Measurements from ENCODE around the gene IRGQ. TPM values are rescaled to one million over a fixed set of nuclear protein-coding genes. Genes with fewer than 3 reads are reported as not detected.

Gene IRGQ, protein sequence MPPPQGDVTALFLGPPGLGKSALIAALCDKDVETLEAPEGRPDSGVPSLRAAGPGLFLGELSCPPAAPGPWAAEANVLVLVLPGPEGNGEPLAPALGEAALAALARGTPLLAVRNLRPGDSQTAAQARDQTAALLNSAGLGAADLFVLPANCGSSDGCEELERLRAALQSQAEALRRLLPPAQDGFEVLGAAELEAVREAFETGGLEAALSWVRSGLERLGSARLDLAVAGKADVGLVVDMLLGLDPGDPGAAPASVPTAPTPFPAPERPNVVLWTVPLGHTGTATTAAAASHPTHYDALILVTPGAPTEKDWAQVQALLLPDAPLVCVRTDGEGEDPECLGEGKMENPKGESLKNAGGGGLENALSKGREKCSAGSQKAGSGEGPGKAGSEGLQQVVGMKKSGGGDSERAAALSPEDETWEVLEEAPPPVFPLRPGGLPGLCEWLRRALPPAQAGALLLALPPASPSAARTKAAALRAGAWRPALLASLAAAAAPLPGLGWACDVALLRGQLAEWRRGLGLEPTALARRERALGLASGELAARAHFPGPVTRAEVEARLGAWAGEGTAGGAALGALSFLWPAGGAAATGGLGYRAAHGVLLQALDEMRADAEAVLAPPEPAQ
- 19.9 and 25.5 TPM in 2 replicates for total RNA-seq (2014; rRNA removed; shearing (Covaris generic))
- polyA plus RNA-seq (2016; fragmentation: Nextera tagmentation; extraction: Ambion mirVana), result 5.7 and 6.0 TPM in 2 replicates

- Histone ChIP-seq H3K27ac (peak within 1 kb of the TSS; percentile 98), H3K4me2 (ENCODE audit: unreplicated experiment) (peak within 1 kb of the TSS; percentile 91), H3K36me3 (ENCODE audit: low read depth) (peaks cover 4% of the 10 kb centered on the region; the same call in 1 of the 2 replicates), H2AFZ (peak within 1 kb of the TSS; percentile 87), H3K79me2 (ENCODE audit: insufficient read depth) (peaks cover 75% of the 10 kb centered on the region), H3K4me3 (peak within 1 kb of the TSS; percentile 96), H3K27me3 (replicated peaks; ENCODE audit: insufficient read depth) (no peaks in the 10 kb centered on the region), H4K20me1 (ENCODE audit: insufficient read depth) (no peaks in the 10 kb centered on the region), H3K4me1 (ENCODE audit: insufficient read depth) (peaks cover 22% of the 10 kb centered on the region), H3K9ac (peak within 1 kb of the TSS; percentile 97), H3F3A (ENCODE audit: insufficient read depth) (peaks cover 4% of the 10 kb centered on the region; the same call in 1 of the 2 replicates), H3K9me2 (ENCODE audit: insufficient read depth) (no peaks in the 10 kb centered on the region), H3K9me3 (ENCODE audit: low read depth) (no peaks in the 10 kb centered on the region)
- WGBS, 2 experiments (ENCODE audit: low coverage in 1 of 2, low lambda C conversion rate in 2 of 2, missing lambda C conversion rate in 2 of 2), result 0 to 1% methylated on average over 57 to 59 of the region's 60 CpGs
- TF ChIP-seq EZH2 (IDR thresholded peaks at IDR 0.05; ENCODE audit: insufficient read depth, poor library complexity, severe bottlenecking), result no peak
- no peak for TF ChIP-seq EZH2phosphoT487 (IDR thresholded peaks at IDR 0.05; ENCODE audit: insufficient read depth, low read depth)
- DNase-seq, result peak; percentile 100
- in situ Hi-C loops (cut with MboI), result no loop called here
Observed at GRCh38 chr19:43595999-43596841, at the start of gene IRGQ, which contains the start of gene ZNF576. Gene IRGQ (minus strand): TSS chr19:43596134. CDS start chr19:43595338, 796 bp downstream. Gene ZNF576 (plus strand): TSS chr19:43596595. CDS start chr19:43597109, 514 bp downstream.

DNA sequence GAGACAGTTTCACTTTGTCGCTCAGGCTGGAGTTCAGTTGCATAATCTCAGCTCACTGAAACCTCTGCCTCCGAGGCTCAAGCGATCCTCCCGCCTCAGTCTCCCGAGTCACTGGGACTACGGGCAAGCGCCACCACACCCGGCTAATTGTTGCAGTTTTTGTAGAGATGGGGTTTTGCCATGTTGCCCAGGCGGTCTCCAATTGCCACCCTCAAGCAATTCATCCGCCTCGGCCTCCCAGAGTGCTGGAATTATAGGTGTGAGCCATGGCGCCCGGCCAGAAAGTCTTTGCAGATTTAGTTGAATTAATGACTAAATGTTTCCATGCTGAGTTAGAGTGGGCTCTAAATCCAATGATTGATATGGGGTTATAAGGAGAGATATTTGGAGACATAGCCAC lies 48.2 kb upstream of the IRGQ start:
- H3K27ac ChIP-seq, result no peak overlapping the region
- peaks cover 33% of the 10 kb centered on the region for H3F3A ChIP-seq (ENCODE audit: insufficient read depth)
- H3K79me2 ChIP-seq (ENCODE audit: insufficient read depth), result no peaks in the 10 kb centered on the region
- H4K20me1 ChIP-seq (ENCODE audit: insufficient read depth), result no peaks in the 10 kb centered on the region
- no peaks in the 10 kb centered on the region for H3K9me2 ChIP-seq (ENCODE audit: insufficient read depth)
- H3K4me3 ChIP-seq, result no peak overlapping the region
- in situ Hi-C loops (cut with MboI), result no loop called here
- H3K9ac ChIP-seq, result no peak overlapping the region
- peaks cover 5% of the 10 kb centered on the region; the same call in 1 of the 2 replicates for H3K27me3 ChIP-seq (replicated peaks; ENCODE audit: insufficient read depth)
- H2AFZ ChIP-seq, result no peak overlapping the region
- H3K36me3 ChIP-seq (ENCODE audit: low read depth), result peaks cover 19% of the 10 kb centered on the region
- no peaks in the 10 kb centered on the region for H3K4me1 ChIP-seq (ENCODE audit: insufficient read depth)
- TF ChIP-seq EZH2phosphoT487 (IDR thresholded peaks at IDR 0.05; ENCODE audit: insufficient read depth, low read depth) (no peak), EZH2 (IDR thresholded peaks at IDR 0.05; ENCODE audit: insufficient read depth, poor library complexity, severe bottlenecking) (no peak)
- H3K4me2 ChIP-seq (ENCODE audit: unreplicated experiment), result no peak overlapping the region
- no peaks in the 10 kb centered on the region for H3K9me3 ChIP-seq (ENCODE audit: low read depth)
- WGBS, 2 experiments (ENCODE audit: low coverage in 1 of 2, low lambda C conversion rate in 2 of 2, missing lambda C conversion rate in 2 of 2), result 82 to 83% methylated on average over 13 of the region's 13 CpGs
- no peak for DNase-seq

DNA sequence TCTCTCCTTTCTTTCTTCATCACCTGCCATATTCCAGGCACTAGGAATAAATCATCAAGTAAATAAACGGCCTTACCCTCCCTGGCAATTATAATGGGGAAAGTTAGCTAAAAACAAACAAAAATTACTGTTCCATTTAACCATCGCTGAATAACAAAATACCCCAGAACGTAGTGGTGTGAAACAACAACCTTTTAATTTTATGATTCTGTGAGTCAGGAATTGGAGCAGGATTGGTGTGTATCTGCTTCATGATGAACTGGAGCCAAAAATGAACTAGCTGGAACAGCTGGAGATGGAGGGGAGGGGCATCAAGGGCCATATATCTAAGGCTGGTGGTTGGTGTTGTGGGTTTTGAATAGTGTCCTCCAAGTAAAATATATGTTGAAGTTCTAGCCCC lies 47.4 kb upstream of the IRGQ start:
- TF ChIP-seq EZH2phosphoT487 (IDR thresholded peaks at IDR 0.05; ENCODE audit: insufficient read depth, low read depth), result no peak
- TF ChIP-seq EZH2 (IDR thresholded peaks at IDR 0.05; ENCODE audit: insufficient read depth, poor library complexity, severe bottlenecking), result no peak
- no peaks in the 10 kb centered on the region for H3K9me3 ChIP-seq (ENCODE audit: low read depth)
- no peaks in the 10 kb centered on the region for H3K4me1 ChIP-seq (ENCODE audit: insufficient read depth)
- no peaks in the 10 kb centered on the region for H3K9me2 ChIP-seq (ENCODE audit: insufficient read depth)
- no peaks in the 10 kb centered on the region for H3K79me2 ChIP-seq (ENCODE audit: insufficient read depth)
- no peak overlapping the region for H3K27ac ChIP-seq
- 40 to 43% methylated on average over 3 of the region's 3 CpGs for WGBS, 2 experiments (ENCODE audit: low coverage in 1 of 2, low lambda C conversion rate in 2 of 2, missing lambda C conversion rate in 2 of 2)
- peaks cover 19% of the 10 kb centered on the region for H3K36me3 ChIP-seq (ENCODE audit: low read depth)
- no peaks in the 10 kb centered on the region for H4K20me1 ChIP-seq (ENCODE audit: insufficient read depth)
- H3K4me2 ChIP-seq (ENCODE audit: unreplicated experiment), result no peak overlapping the region
- peaks cover 14% of the 10 kb centered on the region for H3K27me3 ChIP-seq (replicated peaks; ENCODE audit: insufficient read depth)
- in situ Hi-C loops (cut with MboI), result no loop called here
- no peak for DNase-seq
- no peak overlapping the region for H3K9ac ChIP-seq
- H3F3A ChIP-seq (ENCODE audit: insufficient read depth), result peaks cover 29% of the 10 kb centered on the region
- H3K4me3 ChIP-seq, result no peak overlapping the region
- no peak overlapping the region for H2AFZ ChIP-seq

GRCh38 chr19:43642531-43642930 lies 46.6 kb upstream of the IRGQ start:
- no peaks in the 10 kb centered on the region for H4K20me1 ChIP-seq (ENCODE audit: insufficient read depth)
- no peaks in the 10 kb centered on the region for H3K4me1 ChIP-seq (ENCODE audit: insufficient read depth)
- H3K4me2 ChIP-seq (ENCODE audit: unreplicated experiment), result no peak overlapping the region
- H3K27ac ChIP-seq, result no peak overlapping the region
- no peak overlapping the region for H3K4me3 ChIP-seq
- 70 to 85% methylated on average over 4 of the region's 4 CpGs for WGBS, 2 experiments (ENCODE audit: low coverage in 1 of 2, low lambda C conversion rate in 2 of 2, missing lambda C conversion rate in 2 of 2)
- H3F3A ChIP-seq (ENCODE audit: insufficient read depth), result peaks cover 25% of the 10 kb centered on the region
- H3K79me2 ChIP-seq (ENCODE audit: insufficient read depth), result no peaks in the 10 kb centered on the region
- no peaks in the 10 kb centered on the region for H3K9me2 ChIP-seq (ENCODE audit: insufficient read depth)
- DNase-seq, result no peak
- no peaks in the 10 kb centered on the region for H3K9me3 ChIP-seq (ENCODE audit: low read depth)
- H3K9ac ChIP-seq, result no peak overlapping the region
- in situ Hi-C loops (cut with MboI), result no loop called here
- H3K27me3 ChIP-seq (replicated peaks; ENCODE audit: insufficient read depth), result peaks cover 21% of the 10 kb centered on the region
- no peak overlapping the region for H2AFZ ChIP-seq
- no peak for TF ChIP-seq EZH2phosphoT487 (IDR thresholded peaks at IDR 0.05; ENCODE audit: insufficient read depth, low read depth)
- no peak for TF ChIP-seq EZH2 (IDR thresholded peaks at IDR 0.05; ENCODE audit: insufficient read depth, poor library complexity, severe bottlenecking)
- peaks cover 11% of the 10 kb centered on the region for H3K36me3 ChIP-seq (ENCODE audit: low read depth)

All from GM23248 (cell line).